GM19463 (cell line): ENCODE data around the gene LCN12.

Experiments used
- ATAC-seq: cut with Tn5 transposase; IDR thresholded peaks from one replicate; pipeline ENCODE4 v1.9.1; 2021; ENCODE audit warnings: mild to moderate bottlenecking, moderate library complexity; ENCODE audit not compliant: unreplicated experiment

The LCN12 gene, protein sequence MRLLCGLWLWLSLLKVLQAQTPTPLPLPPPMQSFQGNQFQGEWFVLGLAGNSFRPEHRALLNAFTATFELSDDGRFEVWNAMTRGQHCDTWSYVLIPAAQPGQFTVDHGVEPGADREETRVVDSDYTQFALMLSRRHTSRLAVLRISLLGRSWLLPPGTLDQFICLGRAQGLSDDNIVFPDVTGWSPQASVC

GRCh38 chr9:136951541-136952320 is at the start of gene LCN12:
Gene LCN12, plus strand, starts transcription at chr9:136952273. Its CDS starts 55 bp downstream, at chr9:136952328.
- ATAC-seq, result no peak

DNA sequence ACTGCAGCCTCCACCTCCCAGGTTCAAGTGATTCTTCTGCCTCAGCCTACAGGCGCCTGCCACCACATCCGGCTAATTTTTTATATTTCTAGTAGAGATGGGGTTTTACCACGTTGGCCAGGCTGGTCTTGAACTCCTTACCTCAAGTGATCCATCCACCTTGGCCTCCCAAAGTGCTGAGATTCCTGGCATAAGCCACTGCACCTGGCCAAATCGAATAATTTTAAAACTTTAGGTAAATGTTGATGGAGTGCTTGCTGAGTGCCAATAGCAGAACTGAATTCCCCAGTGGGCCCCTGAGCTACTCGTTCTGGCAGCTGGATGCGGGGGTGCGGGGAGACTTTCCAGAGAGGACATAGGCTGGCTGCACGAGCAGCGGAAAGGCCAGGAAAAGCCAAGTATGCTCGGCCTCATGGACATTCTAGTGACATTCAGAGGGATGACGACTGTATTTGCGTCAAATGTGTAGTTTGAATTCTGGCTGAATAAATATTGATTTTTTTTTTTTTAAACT is 49.0 kb upstream of the LCN12 start:
- no peak for ATAC-seq

DNA sequence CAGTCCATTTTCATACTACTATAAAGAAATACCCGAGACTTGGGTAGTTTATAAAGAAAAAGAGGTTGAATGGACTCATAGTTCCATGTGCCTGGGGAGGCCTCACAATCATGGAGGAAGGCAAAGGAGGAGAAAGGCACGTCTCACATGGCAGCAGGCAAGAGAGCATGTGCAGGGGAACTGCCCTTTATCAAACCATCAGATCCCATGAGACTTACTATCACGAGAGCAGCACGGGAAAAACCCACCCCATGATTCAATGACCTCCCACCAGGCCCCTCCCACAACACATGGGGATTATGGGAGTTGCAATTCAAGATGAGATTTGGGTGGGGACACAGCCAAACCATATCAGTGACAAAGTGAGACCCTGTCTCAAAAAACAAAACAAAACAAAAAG is 45.8 kb upstream of the LCN12 start:
- ATAC-seq, result no peak

GRCh38 chr9:136907011-136907914 is 44.8 kb upstream of the LCN12 start:
- ATAC-seq, result no peak

GRCh38 chr9:136910197-136910900 is 41.7 kb upstream of the LCN12 start:
- no peak for ATAC-seq

- no peak for ATAC-seq
Observed at GRCh38 chr9:136910901-136911245, 41.2 kb upstream of the LCN12 start.

DNA sequence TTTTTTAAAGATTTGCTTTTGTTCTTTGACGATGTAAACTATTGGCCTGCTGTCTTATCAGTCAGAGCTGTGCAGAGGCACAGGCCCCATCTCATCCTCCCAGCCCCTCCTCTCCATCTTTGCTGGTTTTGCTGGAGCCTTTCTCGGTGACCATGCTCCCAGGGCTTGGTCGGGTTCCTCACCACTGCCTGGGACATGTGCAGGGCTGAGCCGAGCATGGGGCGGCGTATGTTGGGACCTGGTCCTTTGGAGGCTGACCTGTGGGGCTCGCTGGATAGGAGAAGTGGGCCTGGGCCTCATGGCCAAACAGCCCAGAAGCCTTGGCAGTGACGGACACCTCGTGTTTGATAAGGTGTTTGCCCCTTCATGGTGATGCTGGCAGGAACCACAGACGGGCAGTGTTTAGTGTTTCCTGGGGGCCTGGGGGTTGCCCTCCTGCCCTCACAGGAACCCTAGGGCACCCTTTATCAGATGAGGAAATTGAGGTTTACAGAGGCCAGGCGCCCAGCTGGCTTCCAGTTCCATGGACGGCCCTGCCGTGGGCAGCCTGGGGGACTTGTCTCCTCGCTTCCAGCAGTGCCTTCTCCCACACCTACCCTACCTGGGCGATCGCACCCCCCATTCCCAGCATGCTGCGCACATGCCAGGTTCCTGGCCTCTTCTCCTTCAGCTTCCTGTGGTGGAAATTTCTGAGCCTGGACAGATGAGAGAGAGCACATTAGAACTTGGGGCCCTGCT is 38.2 kb upstream of the LCN12 start:
- no peak for ATAC-seq

GRCh38 chr9:136915632-136916329 is 36.3 kb upstream of the LCN12 start:
- ATAC-seq, result no peak

- ATAC-seq, result no peak
Observed at GRCh38 chr9:136916330-136917184, 35.5 kb upstream of the LCN12 start.

DNA sequence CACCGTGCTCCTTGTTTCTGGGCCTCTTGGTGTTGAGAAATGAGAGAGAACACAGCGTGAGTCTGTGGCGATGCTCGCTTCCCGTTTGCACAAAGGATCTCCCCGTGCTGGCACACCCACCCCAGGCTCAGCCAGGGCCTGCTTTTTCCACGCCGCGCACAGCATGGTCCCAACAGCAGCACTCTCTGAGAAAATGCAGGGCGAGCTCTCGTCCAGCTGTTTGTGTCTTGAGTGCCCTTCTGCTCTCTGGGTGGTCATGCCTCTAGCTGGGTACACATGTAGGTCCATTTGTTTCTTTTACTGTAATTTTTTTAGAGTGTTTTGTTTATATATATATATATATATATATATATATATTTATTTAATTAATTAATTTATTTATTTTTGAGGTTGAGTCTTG is 34.2 kb upstream of the LCN12 start:
- no peak for ATAC-seq

DNA sequence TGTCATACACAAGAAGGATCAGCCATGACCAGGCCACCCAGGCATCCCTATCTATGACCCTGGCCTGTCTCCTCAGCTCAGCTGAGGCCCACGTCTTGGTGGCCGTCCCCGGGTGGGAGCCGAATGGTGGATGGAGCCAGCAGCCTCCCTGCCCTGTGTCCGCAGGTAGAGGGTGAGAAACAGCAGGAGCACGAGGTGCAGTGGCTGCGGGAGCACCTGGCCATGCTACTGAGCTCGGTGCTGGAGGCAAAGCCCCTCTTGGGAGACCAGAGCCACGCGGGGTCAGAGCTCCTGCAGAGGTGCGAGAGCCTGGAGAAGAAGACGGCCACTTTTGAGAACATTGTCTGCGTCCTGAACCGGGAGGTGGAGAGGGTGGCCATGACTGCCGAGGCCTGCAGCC is 32.0 kb upstream of the LCN12 start:
- no peak for ATAC-seq

DNA sequence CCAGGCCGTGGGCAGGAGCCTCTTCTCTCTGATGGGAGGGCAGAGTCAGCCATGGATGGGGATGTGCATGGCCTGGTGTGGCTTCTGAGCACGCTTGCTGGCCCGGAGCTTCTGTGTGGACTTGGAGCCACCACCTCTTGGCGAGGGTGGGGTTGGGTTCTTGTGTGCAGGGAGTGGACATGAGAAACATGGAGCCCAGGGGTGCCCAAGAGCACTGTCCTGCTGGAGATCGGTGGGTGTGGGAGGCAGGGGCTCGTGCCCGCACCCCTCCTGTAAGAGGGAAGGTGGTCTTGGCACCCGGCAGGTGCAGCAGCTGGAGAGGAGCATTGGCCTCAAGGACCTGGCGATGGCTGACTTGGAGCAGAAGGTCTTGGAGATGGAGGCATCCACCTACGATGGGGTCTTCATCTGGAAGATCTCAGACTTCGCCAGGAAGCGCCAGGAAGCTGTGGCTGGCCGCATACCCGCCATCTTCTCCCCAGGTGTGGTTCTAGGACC is 31.3 kb upstream of the LCN12 start:
- ATAC-seq, result no peak

DNA sequence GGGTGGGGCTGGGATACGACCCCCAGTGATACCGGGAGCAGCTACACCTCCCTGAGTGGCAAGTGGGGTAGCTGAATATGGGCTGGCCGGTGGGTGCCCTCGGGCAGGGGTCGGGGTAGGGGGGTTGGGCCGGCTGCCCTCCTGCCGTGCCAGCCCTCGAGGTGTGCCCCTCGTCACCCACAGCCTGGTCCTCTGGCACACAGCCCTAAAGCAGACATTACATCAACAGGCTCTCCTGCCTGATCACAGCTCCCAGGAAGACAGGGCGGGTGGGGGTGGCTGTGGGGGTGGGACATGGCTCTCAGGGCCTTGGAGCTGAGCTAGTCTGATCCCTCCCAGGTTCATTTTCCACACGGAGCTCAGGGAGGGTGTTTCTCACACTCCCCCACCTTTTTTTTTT is 30.8 kb upstream of the LCN12 start:
- ATAC-seq, result no peak

- no peak for ATAC-seq
Observed at GRCh38 chr9:136921718-136922117, 30.4 kb upstream of the LCN12 start.

DNA sequence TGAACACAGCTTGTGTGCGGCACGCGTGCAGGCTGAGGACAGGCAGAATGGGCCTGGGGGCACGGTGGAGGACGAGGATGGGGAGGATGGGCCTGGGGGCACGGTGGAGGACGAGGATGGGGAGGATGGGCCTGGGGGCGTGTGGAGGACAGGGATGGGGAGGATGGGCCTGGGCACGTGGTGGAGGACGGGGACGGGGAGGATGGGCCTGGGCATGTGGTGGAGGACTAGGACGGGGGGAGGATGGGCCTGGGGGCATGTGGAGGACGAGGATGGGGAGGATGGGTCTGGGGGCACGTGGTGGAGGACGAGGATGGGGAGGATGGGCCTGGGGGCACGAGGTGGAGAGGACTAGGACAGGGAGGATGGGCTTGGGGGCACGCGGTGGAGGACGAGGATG is 29.5 kb upstream of the LCN12 start:
- no peak for ATAC-seq

- no peak for ATAC-seq
Observed at GRCh38 chr9:136923881-136924280, 28.2 kb upstream of the LCN12 start.

- no peak for ATAC-seq
Observed at GRCh38 chr9:136925414-136926153, 26.5 kb upstream of the LCN12 start.
